GM18502 (cell line): Measurements from ENCODE around the gene F8A3.
A peak's percentile ranks its signal among the peaks of the same experiment; 100 is the strongest.
"Not testable (repeated sequence)": the region's sequence is repeated elsewhere in the genome, so short reads cannot be mapped to it uniquely, and the experiment has no call there.

Experiments used
- ATAC-seq: cut with Tn5 transposase; IDR thresholded peaks from one replicate; pipeline ENCODE4 v1.9.1; 2021; ENCODE audit warnings: mild to moderate bottlenecking; ENCODE audit not compliant: unreplicated experiment, poor library complexity

F8A3 gene

DNA sequence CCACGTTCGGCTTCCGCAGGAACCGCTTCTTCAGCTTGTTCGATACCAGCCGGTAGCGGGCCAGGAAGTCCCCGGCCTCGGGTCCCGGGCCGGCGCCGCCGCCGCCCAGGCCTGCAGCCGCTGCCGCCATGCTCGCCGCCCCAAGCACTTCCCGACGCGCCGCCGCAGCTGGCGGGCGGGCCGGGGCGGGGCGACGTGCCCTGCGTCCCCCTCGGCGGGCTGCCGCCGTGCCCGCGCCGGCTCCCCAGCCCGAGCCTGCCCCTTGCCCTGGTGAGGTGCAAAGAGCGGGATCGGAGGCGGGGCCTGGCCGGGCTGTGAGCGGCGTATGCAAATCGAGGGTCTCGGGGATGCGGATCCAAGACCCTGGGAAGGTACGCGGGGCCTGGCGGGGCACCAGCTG, at the start of gene F8A3:
Gene F8A3, minus strand, starts transcription at position 150 of the 400 bp plus-strand sequence. Its CDS starts 20 bp downstream, at position 130.
- peak; percentile 82 for ATAC-seq

DNA sequence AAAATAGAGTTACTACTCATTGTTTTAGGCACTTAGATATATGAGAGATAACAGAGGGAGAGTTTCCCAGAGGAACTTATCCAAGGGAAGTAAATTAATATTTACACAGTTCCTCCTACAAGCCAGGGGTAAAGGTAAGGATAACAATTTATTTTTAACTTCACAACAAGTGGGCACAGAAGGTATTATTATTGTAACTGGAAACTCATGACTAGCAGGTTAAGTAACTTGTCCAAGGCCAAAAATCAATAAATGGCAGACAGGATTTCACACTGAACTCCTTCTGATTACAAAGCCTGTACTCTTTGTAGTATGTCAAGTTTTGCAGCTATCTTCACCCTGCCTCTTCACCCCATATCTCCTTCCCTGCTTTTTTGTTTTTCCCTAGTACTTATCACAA, 46.9 kb upstream of the F8A3 start:
- no peak for ATAC-seq

GRCh38 chrX:155495134-155495533, 36.7 kb upstream of the F8A3 start:
- ATAC-seq: not testable (repeated sequence)

GRCh38 chrX:155491421-155491820, 33.0 kb upstream of the F8A3 start:
- not testable (repeated sequence) for ATAC-seq

GRCh38 chrX:155477136-155477535, 18.7 kb upstream of the F8A3 start:
- ATAC-seq: not testable (repeated sequence)

DNA sequence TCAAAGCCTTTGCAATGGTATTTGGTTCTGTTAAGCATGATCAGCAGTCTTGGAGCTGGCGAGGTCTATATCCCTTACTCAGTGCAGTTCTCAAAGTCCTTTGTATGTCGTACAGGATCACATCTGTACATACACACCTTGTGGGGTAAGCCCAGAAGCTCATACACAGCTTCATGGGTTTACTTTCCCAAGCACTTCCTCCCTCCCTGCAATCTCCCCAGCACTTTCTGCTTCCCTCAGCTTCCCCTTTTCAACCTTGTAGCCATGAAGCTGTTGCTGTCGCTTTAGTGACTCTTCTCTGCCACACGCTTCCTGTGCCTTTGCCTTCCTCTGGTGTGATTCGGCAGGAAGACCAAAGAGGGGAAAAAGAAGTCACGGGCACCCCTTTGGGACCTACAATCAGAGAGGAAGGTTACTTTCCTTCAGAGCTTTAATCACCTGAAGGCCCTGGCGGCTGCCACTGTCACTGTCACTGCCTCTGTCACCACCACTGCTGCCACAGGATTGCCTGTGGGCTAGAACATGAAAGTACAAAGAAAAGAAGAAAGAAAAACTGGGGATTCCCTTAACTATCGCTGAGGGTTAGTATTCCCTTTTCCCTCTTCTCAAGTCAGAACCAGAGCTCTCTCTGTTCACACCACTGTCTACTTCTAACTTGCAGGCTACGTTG, 8.0 kb upstream of the F8A3 start:
- ATAC-seq: peak; percentile 86

GRCh38 chrX:155460501-155460900, 2.1 kb upstream of the F8A3 start:
- ATAC-seq: not testable (repeated sequence)

- ATAC-seq: peak; percentile 59
These were observed 516 bp downstream of the F8A3 start for GRCh38 chrX:155457761-155458447.

DNA sequence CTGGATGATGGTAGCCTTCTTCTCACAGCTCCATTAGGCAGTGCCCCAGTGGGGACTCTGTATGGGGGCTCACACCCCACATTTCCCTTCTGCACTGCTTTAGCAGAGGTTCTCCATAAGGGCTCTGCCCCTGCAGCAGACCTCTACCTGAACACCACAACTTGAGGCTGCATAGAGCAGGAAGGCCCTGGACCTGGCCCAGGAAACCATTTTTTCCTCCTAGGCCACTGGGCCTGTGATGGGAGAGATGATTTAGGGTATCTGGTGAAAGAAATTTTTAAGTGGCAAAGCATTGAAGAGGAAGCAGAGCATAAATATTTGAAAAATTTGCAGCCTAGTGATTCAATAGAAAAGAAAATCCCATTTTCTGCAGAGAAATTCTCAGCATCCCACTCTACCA, 17.3 kb downstream of the F8A3 start:
- ATAC-seq: no peak

- no peak for ATAC-seq
These were observed 22.7 kb downstream of the F8A3 start for GRCh38 chrX:155435744-155436112.

GRCh38 chrX:155434906-155435743, 23.3 kb downstream of the F8A3 start:
- ATAC-seq: no peak

GRCh38 chrX:155417769-155418168, 40.7 kb downstream of the F8A3 start:
- ATAC-seq: no peak
